ENCODE results near the gene WT1.

WT1 gene

DNA sequence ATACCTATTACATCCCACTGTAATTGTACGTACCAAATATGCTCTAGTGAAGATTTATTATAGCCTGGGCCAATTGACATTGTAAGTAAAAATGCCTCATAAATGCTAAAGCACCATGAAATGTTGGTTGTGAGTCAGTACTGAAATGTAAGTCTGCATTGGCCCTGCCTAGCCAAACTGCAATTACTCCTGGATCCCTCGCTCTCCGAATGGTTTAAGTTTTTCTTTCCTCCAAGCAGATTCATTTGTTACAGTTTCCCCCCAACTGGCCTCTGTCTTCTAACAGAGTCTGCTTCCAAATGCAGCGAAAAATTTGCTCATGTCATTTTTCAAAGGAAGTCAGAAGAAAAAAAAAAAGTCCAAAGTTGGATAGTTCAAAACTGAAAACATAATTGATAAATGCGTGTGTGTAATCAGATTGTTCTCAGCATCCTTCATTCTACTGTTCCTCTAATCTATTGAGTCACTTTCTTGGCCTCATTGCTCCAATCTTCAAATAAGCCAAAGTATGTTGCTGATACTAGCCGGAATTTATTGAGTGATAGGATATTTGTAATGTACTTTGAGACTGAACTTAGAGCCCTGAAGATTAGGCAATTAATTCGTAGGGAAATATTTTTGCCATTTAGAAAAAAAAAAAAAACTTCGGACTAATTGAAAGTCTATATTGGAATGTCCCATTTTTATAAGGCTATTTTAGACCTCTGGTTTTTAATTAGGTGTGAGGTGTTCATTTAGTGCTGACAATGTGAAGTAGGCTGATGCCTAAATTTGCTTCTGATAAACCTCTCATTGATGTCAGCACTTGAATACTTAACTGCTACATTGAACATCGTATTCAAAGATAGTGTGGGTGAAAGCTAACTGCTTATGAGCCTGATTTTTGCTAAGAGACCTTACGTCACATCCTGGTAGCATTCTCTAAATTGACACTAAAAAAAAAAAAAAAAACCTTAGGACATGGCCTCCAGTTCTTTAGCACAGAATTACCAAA is 93.4 kb downstream of the WT1 start:
- DNase-seq (ENCODE audit: low read depth), result no peak
- TF ChIP-seq, protein P1, sequence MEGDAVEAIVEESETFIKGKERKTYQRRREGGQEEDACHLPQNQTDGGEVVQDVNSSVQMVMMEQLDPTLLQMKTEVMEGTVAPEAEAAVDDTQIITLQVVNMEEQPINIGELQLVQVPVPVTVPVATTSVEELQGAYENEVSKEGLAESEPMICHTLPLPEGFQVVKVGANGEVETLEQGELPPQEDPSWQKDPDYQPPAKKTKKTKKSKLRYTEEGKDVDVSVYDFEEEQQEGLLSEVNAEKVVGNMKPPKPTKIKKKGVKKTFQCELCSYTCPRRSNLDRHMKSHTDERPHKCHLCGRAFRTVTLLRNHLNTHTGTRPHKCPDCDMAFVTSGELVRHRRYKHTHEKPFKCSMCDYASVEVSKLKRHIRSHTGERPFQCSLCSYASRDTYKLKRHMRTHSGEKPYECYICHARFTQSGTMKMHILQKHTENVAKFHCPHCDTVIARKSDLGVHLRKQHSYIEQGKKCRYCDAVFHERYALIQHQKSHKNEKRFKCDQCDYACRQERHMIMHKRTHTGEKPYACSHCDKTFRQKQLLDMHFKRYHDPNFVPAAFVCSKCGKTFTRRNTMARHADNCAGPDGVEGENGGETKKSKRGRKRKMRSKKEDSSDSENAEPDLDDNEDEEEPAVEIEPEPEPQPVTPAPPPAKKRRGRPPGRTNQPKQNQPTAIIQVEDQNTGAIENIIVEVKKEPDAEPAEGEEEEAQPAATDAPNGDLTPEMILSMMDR (IDR thresholded peaks at IDR 0.05; ENCODE audit: control insufficient read depth, extremely low read depth, insufficient read depth), result no peak
- no peak overlapping the region for H3K4me3 ChIP-seq (ENCODE audit: low read depth, low read length)

DNA sequence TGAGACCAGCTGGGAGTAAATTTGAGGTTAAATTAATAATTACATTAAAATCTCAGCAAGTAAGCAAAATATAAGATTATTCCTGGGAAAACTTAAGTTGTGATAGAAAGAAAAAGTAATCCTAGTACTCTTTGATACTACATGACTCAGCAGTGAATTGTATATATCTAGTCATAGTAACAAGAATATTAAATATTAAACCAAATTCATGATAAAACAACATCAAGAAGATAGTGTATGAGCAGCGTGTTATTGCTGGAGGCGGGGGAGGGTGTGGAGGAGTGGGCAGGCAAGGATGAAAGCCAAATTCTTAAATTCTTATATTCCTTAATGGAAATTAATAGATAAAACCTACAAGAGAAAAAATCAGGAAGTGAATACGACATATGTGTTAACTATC is 95.2 kb downstream of the WT1 start:
- TF ChIP-seq, protein P1 (IDR thresholded peaks at IDR 0.05; ENCODE audit: control insufficient read depth, extremely low read depth, insufficient read depth), result no peak
- no peak for DNase-seq (ENCODE audit: low read depth)
- H3K4me3 ChIP-seq (ENCODE audit: low read depth, low read length), result no peak overlapping the region

All from LNCaP clone FGC (cell line).